GM21515 (cell line): ENCODE data around the gene ERC2.

Source experiments
- ATAC-seq: cut with Tn5 transposase; IDR thresholded peaks from one replicate; pipeline ENCODE4 v1.9.1; 2021; ENCODE audit not compliant: unreplicated experiment

The ERC2 gene

GRCh38 chr3:56369914-56370313 is 98.4 kb downstream of the ERC2 start:
- no peak for ATAC-seq

- no peak for ATAC-seq
These were observed 99.4 kb downstream of the ERC2 start for GRCh38 chr3:56368846-56369245.

DNA sequence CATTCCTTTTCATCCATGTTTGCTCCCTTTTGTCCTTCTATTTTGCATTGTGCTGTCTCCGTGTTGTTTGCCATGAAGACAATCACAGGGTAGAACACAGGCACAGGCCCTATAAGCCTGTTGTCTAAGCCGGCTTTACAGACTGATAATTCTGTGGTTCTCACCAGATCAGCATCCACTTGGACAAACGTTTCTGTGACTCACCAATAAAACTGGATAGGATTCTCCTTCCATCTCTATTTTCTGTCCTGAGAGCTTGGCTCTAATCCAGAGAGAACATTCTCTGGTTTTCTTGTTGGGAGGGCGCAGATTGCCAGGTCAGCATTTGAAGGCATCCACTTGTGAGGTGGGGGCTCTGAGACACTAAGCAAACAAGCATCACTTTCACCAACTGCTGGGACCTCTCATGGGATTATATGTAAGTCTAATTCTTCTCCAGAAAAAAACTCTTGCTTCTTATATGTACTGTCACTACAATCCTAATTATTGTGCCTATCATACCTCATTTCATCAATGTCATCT is 101.6 kb downstream of the ERC2 start:
- no peak for ATAC-seq

DNA sequence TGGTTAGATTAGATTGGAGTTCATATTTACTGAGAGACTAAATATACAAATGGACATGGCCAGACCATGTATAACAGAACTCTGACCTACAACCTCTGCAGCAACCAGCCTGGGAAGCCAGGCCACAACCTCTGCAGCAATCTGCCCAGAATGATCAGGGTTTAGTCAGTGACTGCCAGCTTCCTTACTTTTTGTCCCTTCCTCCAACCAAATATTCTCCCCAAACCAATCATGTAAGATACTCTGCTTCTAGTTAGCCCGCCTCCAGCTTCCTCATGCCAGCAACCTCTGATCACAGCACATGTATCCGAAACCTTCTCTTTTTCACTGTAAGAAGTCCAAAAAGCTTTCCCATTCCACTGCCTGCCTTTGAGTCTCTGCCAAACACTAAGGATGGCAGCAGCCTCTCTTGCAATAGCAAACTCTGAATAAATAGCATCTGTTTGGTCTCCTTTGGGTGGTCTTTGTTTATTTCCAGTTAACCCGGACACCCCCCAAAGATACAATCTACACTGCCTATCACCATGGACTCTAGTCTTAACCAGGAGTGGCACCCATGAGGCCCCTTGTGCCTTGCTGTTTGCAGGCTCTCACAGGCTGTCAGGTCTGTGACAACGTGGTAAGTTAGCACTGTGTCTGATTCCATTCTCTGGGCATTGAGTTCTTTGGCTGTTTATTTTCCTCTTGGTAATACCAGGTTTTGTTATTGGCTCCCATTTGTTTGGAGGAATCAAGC is 102.2 kb downstream of the ERC2 start:
- ATAC-seq: no peak

- no peak for ATAC-seq
These were observed 103.6 kb downstream of the ERC2 start for GRCh38 chr3:56364665-56365064.

- ATAC-seq: no peak
These were observed 104.5 kb downstream of the ERC2 start for GRCh38 chr3:56363720-56364119.

- no peak for ATAC-seq
These were observed 106.5 kb downstream of the ERC2 start for GRCh38 chr3:56361731-56362130.

- ATAC-seq: no peak
These were observed 111.0 kb downstream of the ERC2 start for GRCh38 chr3:56357266-56357665.

- ATAC-seq: no peak
These were observed 111.5 kb downstream of the ERC2 start for GRCh38 chr3:56356808-56357207.

GRCh38 chr3:56355570-56356185 is 112.6 kb downstream of the ERC2 start:
- no peak for ATAC-seq

DNA sequence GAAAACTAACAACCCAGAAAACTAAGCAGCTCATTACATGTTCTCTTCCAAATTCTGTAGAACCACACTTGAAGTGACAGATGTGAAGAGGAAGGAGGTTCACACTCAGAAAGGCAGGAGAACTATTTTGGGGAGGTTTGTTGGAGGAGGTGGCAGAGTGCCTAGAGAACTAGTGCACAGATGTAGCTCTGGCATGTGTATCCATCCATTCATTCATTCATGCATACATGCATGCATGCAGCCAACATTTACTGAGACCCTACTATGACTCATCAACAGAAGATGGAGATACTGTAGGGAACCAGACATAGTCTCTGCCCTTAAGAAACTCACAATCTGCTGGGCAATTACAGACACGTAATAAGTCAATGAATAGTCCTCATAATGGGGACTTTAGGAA is 116.7 kb downstream of the ERC2 start:
- ATAC-seq: no peak

DNA sequence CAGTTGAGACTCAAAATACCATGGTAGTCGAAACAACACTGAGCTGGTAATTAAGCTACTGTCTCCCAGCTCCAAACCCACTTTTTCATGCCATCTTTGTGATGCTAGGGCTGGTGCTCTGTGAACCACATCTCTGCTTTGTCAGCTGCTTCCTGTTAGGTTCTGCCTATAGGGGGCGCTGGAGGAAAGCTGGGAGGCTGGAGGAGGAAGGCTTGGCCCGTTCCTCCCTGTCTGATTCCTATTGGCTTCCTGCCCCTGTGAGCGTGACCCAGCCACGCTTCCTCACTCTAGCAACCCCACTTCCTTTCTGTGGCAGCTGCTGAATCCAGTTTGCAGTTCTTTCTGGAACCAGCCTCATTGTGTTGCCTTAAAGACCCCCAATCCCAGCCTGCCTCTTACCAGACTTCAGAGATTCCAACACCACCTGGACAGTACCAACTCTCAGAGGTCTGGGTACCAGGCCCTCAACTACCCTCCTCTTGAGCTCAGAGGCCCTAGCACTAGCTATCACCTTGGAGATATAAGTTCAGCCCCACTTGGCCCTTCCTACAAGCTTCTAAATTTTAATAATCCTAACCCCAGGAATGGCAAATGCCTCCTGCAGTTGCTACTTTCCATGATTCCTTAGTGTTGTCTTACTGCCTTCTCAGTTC is 120.9 kb downstream of the ERC2 start:
- ATAC-seq: no peak

DNA sequence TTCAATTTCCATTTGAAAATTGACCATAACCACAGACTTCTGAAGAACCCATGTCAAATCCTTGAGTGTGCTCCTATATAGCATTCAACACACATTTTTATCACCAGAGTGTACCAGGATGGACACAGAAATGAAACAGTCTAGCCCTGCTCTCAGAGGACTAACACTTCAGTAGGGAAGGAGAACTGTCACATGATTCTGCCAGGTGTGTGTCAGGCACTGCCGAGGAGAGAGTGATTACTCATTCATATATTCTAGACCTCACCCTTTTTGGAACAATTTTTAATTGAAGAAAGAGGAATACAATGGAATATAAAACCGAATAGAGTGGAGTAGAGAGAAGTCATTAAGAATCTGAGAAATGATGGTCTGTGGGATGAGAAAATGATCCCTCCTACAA is 125.8 kb downstream of the ERC2 start:
- no peak for ATAC-seq

GRCh38 chr3:56339671-56340070 is 128.6 kb downstream of the ERC2 start:
- no peak for ATAC-seq

GRCh38 chr3:56339244-56339643 is 129.0 kb downstream of the ERC2 start:
- no peak for ATAC-seq

GRCh38 chr3:56336023-56336422 is 132.2 kb downstream of the ERC2 start:
- ATAC-seq: no peak

- ATAC-seq: no peak
These were observed 143.8 kb downstream of the ERC2 start for GRCh38 chr3:56324473-56324872.

- ATAC-seq: no peak
These were observed 144.3 kb downstream of the ERC2 start for GRCh38 chr3:56323986-56324420.

DNA sequence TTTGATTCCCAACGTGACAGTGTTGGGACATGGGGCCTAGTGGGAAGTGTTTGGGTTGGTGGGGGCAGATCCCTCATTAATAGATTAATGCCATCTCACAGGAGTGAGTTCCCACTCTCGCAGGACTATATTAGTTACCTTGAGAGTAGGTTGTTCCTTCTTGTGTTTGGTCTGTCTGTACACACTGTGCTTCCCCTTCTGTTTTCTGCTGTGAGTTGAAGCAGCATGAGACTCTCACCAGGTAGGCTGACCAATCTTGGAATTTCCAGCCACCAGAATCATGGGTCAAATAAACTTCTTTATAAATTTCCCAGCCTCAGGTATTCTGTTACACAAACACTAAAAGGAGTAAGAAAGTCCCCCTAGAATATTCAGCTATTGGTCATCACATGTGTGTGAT is 145.4 kb downstream of the ERC2 start:
- ATAC-seq: no peak

DNA sequence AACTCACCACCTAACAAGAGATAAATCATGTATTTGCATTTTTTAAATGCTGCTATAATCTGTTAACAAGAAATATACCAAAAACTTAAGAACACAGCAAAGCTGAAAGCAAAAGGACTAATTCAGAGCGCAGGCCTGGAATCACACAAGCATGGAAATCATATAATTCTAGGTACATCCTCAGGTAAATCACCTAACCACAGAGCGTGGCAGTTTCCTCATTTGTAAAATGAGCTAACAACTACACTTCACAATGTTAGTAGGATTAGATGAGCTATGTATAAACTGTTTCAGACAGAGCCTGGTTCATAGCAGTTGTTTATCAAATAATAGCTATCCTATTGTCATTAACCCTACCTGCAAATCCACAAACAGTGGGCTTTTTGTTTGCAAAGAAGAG is 146.4 kb downstream of the ERC2 start:
- ATAC-seq: no peak

DNA sequence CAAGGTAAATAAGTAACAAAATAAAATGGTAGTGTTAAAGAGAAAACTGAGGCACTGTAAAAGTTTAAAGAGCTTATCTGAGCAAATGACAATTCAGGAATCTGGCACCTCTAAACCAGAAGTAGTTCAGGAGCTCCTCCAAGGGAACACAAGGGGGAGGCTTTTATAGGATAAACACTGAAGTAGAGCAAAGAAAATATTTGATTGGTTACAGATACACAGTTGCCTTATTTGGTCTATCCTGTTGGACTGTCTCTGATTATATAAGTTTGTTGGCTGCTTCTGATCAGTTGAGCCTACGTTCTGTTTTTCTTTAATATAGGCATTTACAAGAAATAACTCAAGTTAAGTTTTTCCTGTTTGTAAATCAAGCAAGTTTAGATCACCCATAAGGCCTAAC is 146.9 kb downstream of the ERC2 start:
- ATAC-seq: no peak

DNA sequence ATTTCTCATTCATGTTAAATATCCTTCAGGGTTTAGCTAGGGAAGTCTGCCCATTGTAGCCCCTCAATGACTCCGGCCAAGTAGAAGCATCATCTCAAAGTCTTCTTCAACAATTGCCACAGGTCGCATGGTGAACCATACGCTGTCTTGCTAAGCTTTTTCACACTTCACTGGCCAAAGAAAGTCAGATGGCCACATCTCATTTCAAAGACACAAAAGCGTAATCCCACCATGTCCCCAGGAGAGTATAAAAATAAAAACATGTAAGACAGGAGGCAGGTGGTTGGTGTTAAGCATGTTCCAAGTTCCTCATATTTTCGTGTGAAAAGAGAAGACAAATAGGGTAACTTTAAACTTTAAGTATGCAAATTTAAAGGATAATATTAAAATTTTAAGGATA is 147.4 kb downstream of the ERC2 start:
- ATAC-seq: no peak
